ENCODE data around the gene TES.

GRCh38 chr7:116165717-116166116 lies 44.6 kb upstream of the TES start:
- no peak for TF ChIP-seq REST (IDR thresholded peaks at IDR 0.05; ENCODE audit: insufficient replicate concordance, low read depth)
- no peak for TF ChIP-seq CTCF (IDR thresholded peaks at IDR 0.05; ENCODE audit: insufficient read depth, low read length)
- TF ChIP-seq POLR2AphosphoS5 (IDR thresholded peaks at IDR 0.05; ENCODE audit: low read depth) = no peak
- TF ChIP-seq GABPA (IDR thresholded peaks at IDR 0.05; ENCODE audit: low read depth) = no peak
- TF ChIP-seq SPI1 (IDR thresholded peaks at IDR 0.05; ENCODE audit: borderline replicate concordance, low read depth) = peak; percentile 86
